Lower lobe of right lung (tissue), 2 donors: ENCODE results near the gene STXBP1. TPM values are rescaled to one million over a fixed set of nuclear protein-coding genes. Genes with fewer than 3 reads are reported as not detected.

ENCODE experiments used
- ATAC-seq, 2 donors: fragments of 200-7000 bp; cut with Tn5 transposase; one replicate each; pipeline ENCODE4 v1.9.1; 2020 to 2022; ENCODE audit warnings: mild to moderate bottlenecking in 2 of 2, moderate library complexity in 2 of 2
- DNase-seq: peaks from one replicate; pipeline ENCODE4 v3.0.0-alpha.2; 2020
- H3K27ac ChIP-seq: fragments of 200-600 bp; one replicate; pipeline ENCODE4 v1.8.0; 2022
- H3K27me3 ChIP-seq: fragments of 200-600 bp; one replicate; pipeline ENCODE4 v1.8.0; 2022; ENCODE audit warnings: low read depth
- H3K36me3 ChIP-seq: fragments of 200-600 bp; one replicate; pipeline ENCODE4 v1.8.0; 2022; ENCODE audit warnings: mild to moderate bottlenecking
- H3K4me1 ChIP-seq: fragments of 200-600 bp; one replicate; pipeline ENCODE4 v1.8.0; 2022
- H3K4me3 ChIP-seq: fragments of 200-600 bp; one replicate; pipeline ENCODE4 v1.8.0; 2022; ENCODE audit warnings: mild to moderate bottlenecking
- H3K9me3 ChIP-seq: fragments of 200-600 bp; one replicate; pipeline ENCODE4 v1.8.0; 2022
- intact Hi-C: fragments of 100-400 bp; cut with DNase I; formaldehyde crosslinking; loops from one replicate; pipeline ENCODE4 v1.11.0; 2022
- total RNA-seq: library from RNA; stranded (reverse); fragmentation: NEBNext Ultra II Directional; extraction: Animal tissue kit (Norgen Biotek cat#: 25700); gene quantifications from one replicate; pipeline ENCODE4 v1.2.1, GENCODE V29; 2021
- TF ChIP-seq, protein P1 (sequence below): fragments of 200-600 bp; IDR thresholded peaks from one replicate; pipeline ENCODE4 v1.8.0; 2022; ENCODE audit warnings: antibody characterized with exemption, mild to moderate bottlenecking
- donor health status: DM: no; HTN: yes; CAD: no; lungs with severe emphysema.

STXBP1 gene
- total RNA-seq, 1 donor from 2014 or later, result 88.6 TPM

DNA sequence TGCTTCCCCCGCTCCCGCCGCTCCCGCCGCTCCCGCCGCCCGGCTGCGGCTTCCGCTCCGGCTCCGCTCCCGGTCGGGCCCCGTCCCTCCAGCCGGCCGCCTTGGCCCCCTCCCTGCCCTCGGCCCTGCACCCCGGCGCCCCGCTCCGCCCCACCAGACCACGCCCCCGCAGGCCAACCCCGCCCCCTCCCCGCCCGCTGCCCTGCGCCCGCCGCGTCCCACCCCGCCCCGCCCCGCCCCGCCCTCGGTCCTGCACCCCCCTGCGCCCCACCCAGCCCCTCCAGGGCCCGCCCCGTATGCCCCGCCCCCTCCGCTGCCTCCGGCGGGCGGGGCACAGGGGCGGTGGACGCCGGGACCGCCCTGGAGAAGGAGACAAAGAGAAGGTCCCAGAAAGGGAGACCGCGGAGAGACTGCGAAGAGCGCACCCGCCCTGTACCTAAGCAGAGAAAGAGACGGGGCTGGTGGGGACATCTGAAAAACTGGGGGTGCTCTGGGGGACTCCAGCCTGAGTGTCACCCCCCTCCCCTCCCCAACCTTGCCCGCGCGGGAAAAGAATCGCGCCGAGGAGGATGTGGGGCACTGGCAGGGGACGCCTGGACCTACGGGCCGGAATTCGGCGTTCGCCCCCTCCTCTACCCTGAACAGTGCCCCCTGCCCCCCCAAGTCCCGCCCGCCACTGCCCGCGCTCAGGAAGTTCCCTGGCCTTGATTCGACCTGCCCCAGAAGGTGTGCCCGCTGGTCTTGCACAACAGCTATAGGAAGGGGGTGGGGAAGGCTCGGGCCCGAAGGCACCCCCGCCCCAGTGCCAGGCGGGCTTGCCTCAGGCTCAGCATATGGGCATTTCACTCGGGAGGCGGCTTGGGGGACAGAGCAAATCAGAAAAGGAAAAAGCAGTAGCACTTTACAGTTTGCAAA lies 42.8 kb upstream of the STXBP1 start:
- H3K4me1 ChIP-seq, result peaks cover 63% of the 10 kb centered on the region

DNA sequence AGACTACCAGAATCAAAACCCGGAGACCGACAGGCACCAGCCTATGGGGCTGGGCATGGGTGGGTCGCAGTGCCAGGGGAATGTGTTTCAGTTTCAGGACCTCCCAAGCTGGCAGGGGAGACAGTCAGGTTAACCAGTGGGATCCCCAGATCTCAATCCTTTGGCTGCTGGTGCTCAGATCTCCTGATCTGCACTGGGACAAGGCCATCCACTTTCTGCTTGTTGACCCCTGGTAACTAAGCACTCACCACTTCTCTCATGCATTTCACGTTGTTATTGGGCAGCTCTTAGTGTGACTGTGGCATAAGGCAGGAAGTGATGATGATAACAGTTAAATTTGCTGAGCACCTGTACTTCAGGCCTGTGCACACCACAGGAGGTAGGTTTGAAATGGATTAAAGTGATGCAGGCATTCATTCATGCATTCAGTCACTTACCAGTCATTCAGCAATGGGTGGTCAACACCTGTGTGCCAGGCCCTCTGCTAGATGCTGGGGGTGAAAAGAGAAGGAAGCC lies 42.1 kb upstream of the STXBP1 start:
- ATAC-seq (peak; percentile 38 to 40), DNase-seq (no peak)
- intact Hi-C loops, result no loop called here
- TF ChIP-seq, protein P1, sequence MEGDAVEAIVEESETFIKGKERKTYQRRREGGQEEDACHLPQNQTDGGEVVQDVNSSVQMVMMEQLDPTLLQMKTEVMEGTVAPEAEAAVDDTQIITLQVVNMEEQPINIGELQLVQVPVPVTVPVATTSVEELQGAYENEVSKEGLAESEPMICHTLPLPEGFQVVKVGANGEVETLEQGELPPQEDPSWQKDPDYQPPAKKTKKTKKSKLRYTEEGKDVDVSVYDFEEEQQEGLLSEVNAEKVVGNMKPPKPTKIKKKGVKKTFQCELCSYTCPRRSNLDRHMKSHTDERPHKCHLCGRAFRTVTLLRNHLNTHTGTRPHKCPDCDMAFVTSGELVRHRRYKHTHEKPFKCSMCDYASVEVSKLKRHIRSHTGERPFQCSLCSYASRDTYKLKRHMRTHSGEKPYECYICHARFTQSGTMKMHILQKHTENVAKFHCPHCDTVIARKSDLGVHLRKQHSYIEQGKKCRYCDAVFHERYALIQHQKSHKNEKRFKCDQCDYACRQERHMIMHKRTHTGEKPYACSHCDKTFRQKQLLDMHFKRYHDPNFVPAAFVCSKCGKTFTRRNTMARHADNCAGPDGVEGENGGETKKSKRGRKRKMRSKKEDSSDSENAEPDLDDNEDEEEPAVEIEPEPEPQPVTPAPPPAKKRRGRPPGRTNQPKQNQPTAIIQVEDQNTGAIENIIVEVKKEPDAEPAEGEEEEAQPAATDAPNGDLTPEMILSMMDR, result no peak
- peaks cover 63% of the 10 kb centered on the region for H3K4me1 ChIP-seq
- peak overlapping the region; percentile 69 for H3K4me3 ChIP-seq
- peak overlapping the region; percentile 94 for H3K27ac ChIP-seq
- H3K36me3 ChIP-seq, result peaks cover under 1% of the 10 kb centered on the region
- H3K9me3 ChIP-seq, result no peaks in the 10 kb centered on the region
- H3K27me3 ChIP-seq, result no peaks in the 10 kb centered on the region

More for the DNA sequence above, 42.8 kb upstream of the STXBP1 start:
- no peaks in the 10 kb centered on the region for H3K9me3 ChIP-seq
- peak overlapping the region; percentile 85 for H3K4me3 ChIP-seq
- peaks cover 7% of the 10 kb centered on the region for H3K36me3 ChIP-seq
- H3K27me3 ChIP-seq, result no peaks in the 10 kb centered on the region
- TF ChIP-seq, protein P1, result no peak
- DNase-seq, result peak; percentile 86
- intact Hi-C loops, result no loop called here
- peak overlapping the region; percentile 94 for H3K27ac ChIP-seq
- peak; percentile 79 to 89 for ATAC-seq

DNA sequence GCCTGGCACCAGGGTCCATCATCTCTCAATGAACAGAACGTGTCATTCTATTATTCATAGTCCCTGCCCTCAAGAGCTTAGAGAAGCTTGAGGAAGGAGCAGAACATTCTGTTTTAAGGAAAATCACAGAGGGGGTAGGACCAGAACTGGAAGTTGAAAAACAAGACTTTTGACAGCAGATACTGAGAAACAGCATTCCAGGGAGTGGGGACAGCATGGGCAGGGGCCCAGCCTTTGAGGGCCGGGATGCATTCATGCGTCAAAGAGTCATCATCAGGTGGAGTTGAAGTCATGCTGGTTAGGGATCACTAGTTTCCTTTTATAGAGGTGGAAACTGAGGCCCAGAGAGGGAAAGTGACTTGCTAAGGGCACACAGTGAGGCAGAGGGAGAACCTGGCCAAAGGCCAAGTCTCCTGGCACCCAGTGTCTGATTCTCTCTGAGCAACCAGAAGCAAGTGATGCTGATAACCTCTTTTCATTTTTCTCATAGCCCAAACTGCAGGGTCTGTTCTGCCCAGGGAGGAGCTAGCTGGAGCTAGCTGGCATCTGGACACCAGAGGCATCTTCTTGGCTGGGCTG lies 41.5 kb upstream of the STXBP1 start:
- peak overlapping the region; percentile 94 for H3K27ac ChIP-seq

DNA sequence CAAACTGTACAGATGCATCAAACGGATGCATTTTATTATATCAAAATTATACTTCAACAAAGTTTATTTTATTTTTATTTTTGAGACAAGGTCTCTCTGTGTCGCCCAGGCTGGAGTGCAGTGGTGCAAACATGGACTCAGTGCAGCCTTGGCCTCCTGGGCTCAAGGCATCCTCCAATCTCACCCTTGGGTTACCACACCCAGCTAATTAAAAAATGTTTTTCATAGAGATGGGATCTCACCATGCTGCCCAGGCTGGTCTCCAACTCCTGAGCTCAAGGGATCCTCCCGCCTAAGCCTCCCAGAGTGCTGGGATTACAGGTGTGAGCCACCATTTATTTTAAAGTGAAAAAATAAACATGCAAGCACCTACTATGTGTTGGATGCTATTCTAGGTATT lies 40.1 kb upstream of the STXBP1 start:
- Histone ChIP-seq H3K27me3 (no peaks in the 10 kb centered on the region), H3K27ac (peak overlapping the region; percentile 87), H3K4me1 (peaks cover 62% of the 10 kb centered on the region), H3K4me3 (no peak overlapping the region), H3K36me3 (no peaks in the 10 kb centered on the region), H3K9me3 (no peaks in the 10 kb centered on the region)
- no peak for ATAC-seq
- TF ChIP-seq, protein P1, result no peak
- DNase-seq, result no peak
- intact Hi-C loops, result no loop called here

More for the DNA sequence above, 41.5 kb upstream of the STXBP1 start:
- intact Hi-C loops, result no loop called here
- Histone ChIP-seq H3K4me3 (no peak overlapping the region), H3K9me3 (no peaks in the 10 kb centered on the region), H3K4me1 (peaks cover 67% of the 10 kb centered on the region), H3K27me3 (no peaks in the 10 kb centered on the region), H3K36me3 (no peaks in the 10 kb centered on the region)
- no peak for DNase-seq
- ATAC-seq, result no peak
- TF ChIP-seq, protein P1, result no peak

DNA sequence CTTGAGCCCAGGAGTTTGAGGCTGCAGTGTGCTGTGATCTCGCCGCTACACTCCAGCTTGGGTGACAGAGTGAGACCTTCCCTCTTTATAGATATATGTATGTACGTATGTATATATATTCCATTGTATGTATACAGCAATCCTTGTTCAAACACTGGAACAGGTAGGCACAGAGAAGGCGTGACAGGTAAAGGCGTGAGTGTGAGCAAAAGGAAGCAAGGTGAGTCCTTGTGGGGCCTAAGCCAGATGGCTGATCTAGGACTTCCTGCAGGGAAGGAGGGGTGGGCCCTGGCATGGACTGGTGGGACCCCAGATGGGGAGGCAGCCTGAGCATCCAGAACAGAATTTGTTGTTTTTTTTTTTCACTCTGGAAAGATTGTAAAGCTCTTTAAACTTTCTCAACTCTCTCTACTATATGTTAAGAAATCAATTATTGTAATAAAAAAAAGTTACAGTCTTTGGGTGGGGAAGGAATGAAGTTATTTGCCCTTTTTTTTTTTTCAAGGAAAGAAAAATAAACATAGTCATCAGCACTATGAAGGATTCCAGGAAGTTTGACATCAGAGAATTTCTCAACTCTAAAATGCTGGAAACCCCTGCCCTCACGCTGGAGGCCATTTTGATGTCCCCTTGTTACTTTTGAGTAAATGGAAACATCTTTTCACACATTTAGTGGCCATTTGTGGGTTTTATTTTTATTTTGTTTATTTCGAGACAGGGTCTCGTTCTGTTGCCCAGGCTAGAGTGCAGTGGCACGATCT lies 38.9 kb upstream of the STXBP1 start:
- ATAC-seq (no peak), DNase-seq (no peak)
- TF ChIP-seq, protein P1, result no peak
- Histone ChIP-seq H3K4me3 (no peak overlapping the region), H3K27me3 (no peaks in the 10 kb centered on the region), H3K4me1 (peaks cover 68% of the 10 kb centered on the region), H3K36me3 (no peaks in the 10 kb centered on the region), H3K9me3 (no peaks in the 10 kb centered on the region), H3K27ac (peak overlapping the region; percentile 87)
- intact Hi-C loops, result no loop called here
